ENCODE measurements around the gene EPB41L1.

DNA sequence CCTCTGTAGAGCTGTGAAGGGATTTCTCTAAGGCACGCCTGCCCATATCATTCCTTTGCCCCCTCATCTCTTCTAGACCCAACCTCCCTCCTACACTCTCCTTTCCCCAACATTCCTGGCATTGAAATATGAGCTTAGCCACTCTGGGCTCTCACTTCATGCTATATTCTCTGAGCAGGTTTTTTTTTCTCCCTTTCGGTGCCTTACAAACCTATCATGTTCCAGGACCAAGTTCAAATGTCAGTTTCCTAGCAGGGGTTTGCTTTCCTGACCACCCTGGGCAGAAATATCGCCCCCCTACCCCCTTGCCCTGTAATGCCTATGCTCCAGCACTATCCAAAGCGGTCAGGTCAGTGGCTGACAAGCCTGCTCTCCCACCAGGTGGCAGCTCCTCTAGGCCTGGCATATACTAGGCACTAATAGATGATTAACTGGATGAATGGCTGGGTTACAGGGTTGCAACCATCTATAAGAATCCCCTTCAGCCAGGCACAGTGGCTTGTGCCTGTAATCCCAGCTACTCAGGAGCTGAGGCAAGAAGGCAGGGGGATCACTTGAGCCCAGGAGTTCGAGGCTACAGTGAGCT is 56.0 kb downstream of the EPB41L1 start:
- TF ChIP-seq POLR2A (IDR thresholded peaks at IDR 0.05; ENCODE audit: low read depth) = no peak
- no peak for TF ChIP-seq CTCF (IDR thresholded peaks at IDR 0.05)
- TF ChIP-seq EP300 (IDR thresholded peaks at IDR 0.05) = no peak
- TF ChIP-seq POLR2AphosphoS5 (IDR thresholded peaks at IDR 0.05) = no peak

Measured in esophagus muscularis mucosa (tissue), 4 donors.